Measurements from ENCODE around the gene UNC80.

The UNC80 gene

DNA sequence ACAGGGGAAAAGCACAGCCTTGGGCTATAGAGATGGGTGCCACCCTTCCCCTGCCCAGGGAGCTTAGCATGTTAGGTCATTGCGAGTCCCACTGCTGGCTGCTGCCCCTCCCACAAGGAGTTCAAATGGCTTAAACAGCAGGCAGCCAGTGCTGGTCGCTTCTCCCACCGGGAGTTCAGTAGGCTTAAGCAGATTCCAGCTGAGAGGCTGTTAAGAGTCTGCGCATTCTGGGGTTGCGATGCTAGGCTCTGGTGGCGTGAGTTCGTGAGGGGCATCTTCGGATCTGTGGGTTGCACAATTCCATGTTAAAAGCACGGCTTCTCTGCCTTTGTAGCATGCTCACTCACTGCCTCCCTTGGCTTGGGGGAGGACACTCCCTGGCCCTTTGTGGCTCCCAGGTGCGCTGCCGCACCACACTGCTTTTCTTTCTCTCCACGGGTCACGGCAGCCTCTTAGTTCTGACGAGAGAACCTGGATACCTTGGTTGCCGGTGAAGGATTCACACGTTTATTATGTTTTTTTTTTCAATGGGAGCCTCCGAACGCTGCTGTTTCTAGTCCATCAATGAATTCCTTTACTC lies 93.2 kb downstream of the UNC80 start:
- Histone ChIP-seq H3K36me3 (ENCODE audit: low read length) (no peaks in the 10 kb centered on the region), H3K4me3 (ENCODE audit: insufficient read depth, low read length, poor library complexity, severe bottlenecking) (no peak overlapping the region), H2AFZ (ENCODE audit: low read depth, low read length, severe bottlenecking) (no peak overlapping the region), H4K20me1 (ENCODE audit: low read depth, low read length) (no peaks in the 10 kb centered on the region), H3K27ac (ENCODE audit: low read depth, low read length) (no peak overlapping the region), H3K79me2 (ENCODE audit: insufficient read depth, low read length) (no peaks in the 10 kb centered on the region), H3K27me3 (ENCODE audit: low read length) (no peaks in the 10 kb centered on the region), H3K9me2 (replicated peaks; ENCODE audit: insufficient read depth, low read length) (no peaks in the 10 kb centered on the region), H3K9ac (ENCODE audit: low read length) (no peak overlapping the region), H3F3A (ENCODE audit: insufficient read depth) (no peaks in the 10 kb centered on the region), H3K9me3 (ENCODE audit: insufficient read depth, low read length) (no peaks in the 10 kb centered on the region), H3K4me2 (ENCODE audit: low read depth, low read length, poor library complexity, severe bottlenecking) (no peak overlapping the region)
- TF ChIP-seq EZH2phosphoT487 (conservative IDR thresholded peaks at IDR 0.05; ENCODE audit: low read length) = no peak
- TF ChIP-seq, protein P1, sequence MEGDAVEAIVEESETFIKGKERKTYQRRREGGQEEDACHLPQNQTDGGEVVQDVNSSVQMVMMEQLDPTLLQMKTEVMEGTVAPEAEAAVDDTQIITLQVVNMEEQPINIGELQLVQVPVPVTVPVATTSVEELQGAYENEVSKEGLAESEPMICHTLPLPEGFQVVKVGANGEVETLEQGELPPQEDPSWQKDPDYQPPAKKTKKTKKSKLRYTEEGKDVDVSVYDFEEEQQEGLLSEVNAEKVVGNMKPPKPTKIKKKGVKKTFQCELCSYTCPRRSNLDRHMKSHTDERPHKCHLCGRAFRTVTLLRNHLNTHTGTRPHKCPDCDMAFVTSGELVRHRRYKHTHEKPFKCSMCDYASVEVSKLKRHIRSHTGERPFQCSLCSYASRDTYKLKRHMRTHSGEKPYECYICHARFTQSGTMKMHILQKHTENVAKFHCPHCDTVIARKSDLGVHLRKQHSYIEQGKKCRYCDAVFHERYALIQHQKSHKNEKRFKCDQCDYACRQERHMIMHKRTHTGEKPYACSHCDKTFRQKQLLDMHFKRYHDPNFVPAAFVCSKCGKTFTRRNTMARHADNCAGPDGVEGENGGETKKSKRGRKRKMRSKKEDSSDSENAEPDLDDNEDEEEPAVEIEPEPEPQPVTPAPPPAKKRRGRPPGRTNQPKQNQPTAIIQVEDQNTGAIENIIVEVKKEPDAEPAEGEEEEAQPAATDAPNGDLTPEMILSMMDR (IDR thresholded peaks at IDR 0.05; ENCODE audit: insufficient read depth, low read length, poor library complexity, severe bottlenecking) = no peak

DNA sequence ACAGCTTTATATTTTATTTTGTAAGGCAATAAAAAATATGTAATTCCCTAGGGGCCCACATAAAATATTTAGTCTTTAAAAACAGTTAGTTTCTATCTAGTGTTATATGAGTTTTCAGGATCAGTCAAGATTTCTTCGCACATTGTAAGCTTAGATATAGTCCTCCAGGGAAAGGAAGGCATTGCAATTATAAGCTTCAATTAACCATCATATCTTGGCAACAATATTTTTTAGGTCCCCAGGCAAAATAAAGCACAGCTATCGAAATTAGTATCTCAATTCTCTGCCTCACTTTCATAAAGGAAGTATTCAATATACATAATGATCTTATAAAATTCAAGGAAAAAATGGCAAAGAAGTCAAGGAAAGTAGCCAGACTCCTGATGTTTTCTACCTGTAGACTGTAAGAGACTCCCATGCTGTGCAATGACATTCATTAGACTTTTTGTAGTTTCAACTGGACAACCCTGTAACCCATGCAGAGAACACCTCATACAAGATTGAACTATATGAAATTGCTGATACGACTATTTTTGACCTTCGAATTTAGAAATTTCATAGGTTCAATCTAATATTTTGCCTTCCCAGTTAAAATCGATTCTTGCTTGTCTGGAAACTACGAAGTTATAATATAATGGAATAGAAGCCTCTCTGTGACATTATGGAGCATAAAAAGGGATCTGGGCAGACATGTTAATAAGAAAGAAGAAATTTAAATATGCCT lies 96.8 kb downstream of the UNC80 start:
- H3K9ac ChIP-seq (ENCODE audit: low read length) = no peak overlapping the region
- no peaks in the 10 kb centered on the region for H3K27me3 ChIP-seq (ENCODE audit: low read length)
- TF ChIP-seq EZH2phosphoT487 (conservative IDR thresholded peaks at IDR 0.05; ENCODE audit: low read length) = no peak
- TF ChIP-seq, protein P1 (IDR thresholded peaks at IDR 0.05; ENCODE audit: insufficient read depth, low read length, poor library complexity, severe bottlenecking) = no peak
- no peak overlapping the region for H3K27ac ChIP-seq (ENCODE audit: low read depth, low read length)
- H2AFZ ChIP-seq (ENCODE audit: low read depth, low read length, severe bottlenecking) = no peak overlapping the region
- no peak overlapping the region for H3K4me3 ChIP-seq (ENCODE audit: insufficient read depth, low read length, poor library complexity, severe bottlenecking)
- no peaks in the 10 kb centered on the region for H3K9me3 ChIP-seq (ENCODE audit: insufficient read depth, low read length)
- H4K20me1 ChIP-seq (ENCODE audit: low read depth, low read length) = no peaks in the 10 kb centered on the region
- no peaks in the 10 kb centered on the region for H3K9me2 ChIP-seq (replicated peaks; ENCODE audit: insufficient read depth, low read length)
- no peak overlapping the region for H3K4me2 ChIP-seq (ENCODE audit: low read depth, low read length, poor library complexity, severe bottlenecking)
- no peaks in the 10 kb centered on the region for H3K79me2 ChIP-seq (ENCODE audit: insufficient read depth, low read length)
- H3K36me3 ChIP-seq (ENCODE audit: low read length) = no peaks in the 10 kb centered on the region
- no peaks in the 10 kb centered on the region for H3F3A ChIP-seq (ENCODE audit: insufficient read depth)

DNA sequence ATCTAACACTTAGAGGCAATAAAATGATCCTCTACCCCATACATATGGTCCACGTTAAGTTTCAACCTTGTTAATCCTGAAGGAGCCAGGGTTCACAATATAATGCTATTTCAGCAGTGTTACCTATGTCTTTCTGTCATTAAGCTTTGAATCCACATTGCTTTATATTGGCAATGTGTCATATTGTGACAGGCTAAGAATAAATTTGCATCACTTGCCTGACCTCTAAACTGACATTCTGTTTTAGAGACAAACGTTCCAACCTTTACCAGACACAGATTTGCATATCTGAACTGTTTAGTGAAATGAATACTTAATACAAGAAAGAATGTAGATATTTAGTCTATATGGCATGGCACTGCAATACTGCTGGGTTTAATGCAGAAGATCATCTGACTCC lies 98.4 kb downstream of the UNC80 start:
- no peak overlapping the region for H3K4me2 ChIP-seq (ENCODE audit: low read depth, low read length, poor library complexity, severe bottlenecking)
- H3K9me3 ChIP-seq (ENCODE audit: insufficient read depth, low read length) = no peaks in the 10 kb centered on the region
- H2AFZ ChIP-seq (ENCODE audit: low read depth, low read length, severe bottlenecking) = no peak overlapping the region
- no peaks in the 10 kb centered on the region for H3K79me2 ChIP-seq (ENCODE audit: insufficient read depth, low read length)
- no peaks in the 10 kb centered on the region for H3K36me3 ChIP-seq (ENCODE audit: low read length)
- no peak overlapping the region for H3K27ac ChIP-seq (ENCODE audit: low read depth, low read length)
- H3K4me3 ChIP-seq (ENCODE audit: insufficient read depth, low read length, poor library complexity, severe bottlenecking) = no peak overlapping the region
- H3K9ac ChIP-seq (ENCODE audit: low read length) = no peak overlapping the region
- no peaks in the 10 kb centered on the region for H4K20me1 ChIP-seq (ENCODE audit: low read depth, low read length)
- H3F3A ChIP-seq (ENCODE audit: insufficient read depth) = no peaks in the 10 kb centered on the region
- H3K9me2 ChIP-seq (replicated peaks; ENCODE audit: insufficient read depth, low read length) = no peaks in the 10 kb centered on the region
- TF ChIP-seq EZH2phosphoT487 (conservative IDR thresholded peaks at IDR 0.05; ENCODE audit: low read length) = no peak
- TF ChIP-seq, protein P1 (IDR thresholded peaks at IDR 0.05; ENCODE audit: insufficient read depth, low read length, poor library complexity, severe bottlenecking) = no peak
- no peaks in the 10 kb centered on the region for H3K27me3 ChIP-seq (ENCODE audit: low read length)

Measured in SU-DHL-6 (cell line).